Testis (tissue), 3 donors: ENCODE results near the gene PTPRQ. TPM values are rescaled to one million over a fixed set of nuclear protein-coding genes. Genes with fewer than 3 reads are reported as not detected.

Experiments
- DNase-seq: peaks from one replicate; pipeline ENCODE4 v3.0.0-alpha.2; 2019
- H3K27ac ChIP-seq, 2 donors: fragments of 200-600 bp; sonication (generic); one replicate each; pipeline ENCODE4 v1.5.1; 2019
- H3K27me3 ChIP-seq: fragments of 200-600 bp; sonication (generic); one replicate; pipeline ENCODE4 v1.5.1; 2019
- H3K36me3 ChIP-seq: fragments of 200-600 bp; sonication (generic); one replicate; pipeline ENCODE4 v1.5.1; 2017; ENCODE audit warnings: low read depth; ENCODE audit errors: missing control alignments
- H3K4me1 ChIP-seq: fragments of 200-600 bp; sonication (generic); one replicate; pipeline ENCODE4 v1.5.1; 2019
- H3K4me3 ChIP-seq, 2 donors: fragments of 200-600 bp; sonication (generic); one replicate each; pipeline ENCODE4 v1.5.1; 2017 to 2019
- H3K9me3 ChIP-seq: fragments of 200-600 bp; sonication (generic); one replicate; pipeline ENCODE4 v1.5.1; 2017
- CTCF ChIP-seq, 3 experiments: fragments of 450-650 bp in 2 of 3; fragments of 200-600 bp in 1 of 3; sonication (generic) in 1 of 3; IDR thresholded peaks; one replicate each; pipeline ENCODE4 v1.5.1; 2016 to 2019; ENCODE audit warnings: antibody characterized with exemption in 3 of 3, mild to moderate bottlenecking in 2 of 3, moderate library complexity in 1 of 3
- POLR2A ChIP-seq: fragments of 450-650 bp; IDR thresholded peaks from one replicate; pipeline ENCODE4 v1.6.1; 2017; ENCODE audit warnings: antibody characterized with exemption, mild to moderate bottlenecking, moderate library complexity
- WGBS, 2 donors: methylation state at CpG; one replicate each; pipeline ENCODE4 v1.1.5; 2018; 5-methylcytosine and 5-hydroxymethylcytosine counted together
- intact Hi-C: fragments of 100-400 bp; cut with DNase I; formaldehyde crosslinking; loops from one replicate; pipeline ENCODE4 v1.15.1; 2023; ENCODE audit warnings: low total_unique reads
- polyA plus RNA-seq: library from polyadenylated mRNA; stranded (reverse); fragments of 350-450 nt; fragmentation: Illumina TruSeq; extraction: RNeasy Lipid Tissue Mini Kit (QIAGEN cat#74804); gene quantifications from one replicate; pipeline ENCODE4 v1.2.3, GENCODE V29; 2014; ENCODE audit warnings: low read depth, low replicate concordance; ENCODE audit not compliant: insufficient read depth
- total RNA-seq, 2 donors: library from RNA; depleted of rRNA; stranded (reverse); fragments of >200 nt; gene quantifications; one replicate each; pipeline ENCODE4 v1.2.3, GENCODE V29; 2016

PTPRQ gene
- total and polyA plus RNA-seq, 3 donors from 2014 or later: 1.4 to 3.8 (median 3.7) TPM

DNA sequence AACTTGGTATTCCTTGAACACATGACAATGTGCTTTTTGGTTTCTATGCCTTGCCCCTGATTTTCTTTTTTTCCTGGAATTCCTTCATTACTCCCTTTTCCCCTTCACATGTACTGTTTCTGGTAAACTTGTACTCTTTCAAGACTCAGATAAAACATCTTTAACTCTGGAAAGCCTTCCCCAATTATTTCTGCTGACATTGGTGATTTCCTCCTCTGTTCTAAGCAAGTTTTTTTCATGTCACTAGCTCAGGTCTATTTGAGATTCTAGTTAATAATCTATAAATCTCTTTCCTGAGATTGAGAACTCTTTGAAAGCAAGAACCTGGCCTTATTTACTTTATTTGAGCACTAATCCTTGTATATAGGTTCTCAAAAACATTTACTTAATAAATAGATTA lies 24.0 kb upstream of the PTPRQ start:
- intact Hi-C loops: no loop called here
- Histone ChIP-seq H3K4me3 (no peak overlapping the region), H3K27ac (no peak overlapping the region)

DNA sequence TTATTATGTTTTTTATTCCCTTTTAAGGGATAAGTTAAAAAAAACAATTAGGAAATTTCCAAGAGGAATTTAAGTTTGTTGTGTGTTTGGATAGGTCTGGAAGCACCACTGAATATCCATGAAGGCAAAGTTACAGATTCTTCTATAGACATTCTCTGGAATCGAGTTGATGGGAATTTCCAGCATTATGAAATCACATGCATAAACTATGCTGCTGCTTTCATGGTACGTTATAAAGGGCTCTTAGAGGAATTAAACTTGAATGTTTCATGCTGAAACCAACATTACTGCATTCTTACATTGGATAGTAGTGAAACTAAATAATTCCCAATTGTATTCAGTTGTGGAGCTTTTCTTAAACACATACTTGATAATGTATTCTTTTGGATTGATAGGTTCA lies 21.5 kb upstream of the PTPRQ start:
- H3K27me3 ChIP-seq: no peaks in the 10 kb centered on the region
- no peak overlapping the region for H3K27ac ChIP-seq
- WGBS, 2 donors: 20 to 38% methylated on average over 2 of the region's 2 CpGs
- no peaks in the 10 kb centered on the region for H3K4me1 ChIP-seq
- H3K4me3 ChIP-seq: no peak overlapping the region
- no peak for DNase-seq
- no peaks in the 10 kb centered on the region for H3K36me3 ChIP-seq
- no peaks in the 10 kb centered on the region for H3K9me3 ChIP-seq
- no peak for TF ChIP-seq CTCF (IDR thresholded peaks at IDR 0.05)
- TF ChIP-seq POLR2A: no peak
- intact Hi-C loops: no loop called here

More for the DNA sequence above, 24.0 kb upstream of the PTPRQ start:
- DNase-seq: no peak
- H3K9me3 ChIP-seq: no peaks in the 10 kb centered on the region
- no peaks in the 10 kb centered on the region for H3K27me3 ChIP-seq
- H3K4me1 ChIP-seq: no peaks in the 10 kb centered on the region
- no peak for TF ChIP-seq CTCF (IDR thresholded peaks at IDR 0.05)
- TF ChIP-seq POLR2A: no peak
- no peaks in the 10 kb centered on the region for H3K36me3 ChIP-seq

DNA sequence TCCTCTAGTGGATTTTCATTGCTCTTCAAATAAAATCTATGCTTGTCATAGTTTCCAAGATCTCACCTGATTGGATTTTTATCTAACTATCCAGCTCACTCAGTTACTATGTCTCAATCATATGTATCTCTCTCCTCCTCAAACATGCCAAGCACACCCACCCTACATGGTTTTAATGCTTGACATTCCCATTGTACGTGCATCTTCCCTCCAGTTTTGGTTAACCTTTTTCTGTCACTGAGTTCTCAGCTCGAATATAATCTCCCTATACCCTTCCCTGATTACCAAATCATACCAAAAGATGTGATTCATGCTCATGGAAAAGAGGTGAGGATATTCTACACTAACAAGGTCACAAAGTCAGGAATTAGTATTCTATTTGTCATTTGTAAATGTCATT lies 12.0 kb upstream of the PTPRQ start:
- H3K36me3 ChIP-seq: no peaks in the 10 kb centered on the region
- H3K4me3 ChIP-seq: no peak overlapping the region
- no peak for DNase-seq
- no peak overlapping the region for H3K27ac ChIP-seq
- H3K27me3 ChIP-seq: no peaks in the 10 kb centered on the region
- H3K9me3 ChIP-seq: no peaks in the 10 kb centered on the region
- no peaks in the 10 kb centered on the region for H3K4me1 ChIP-seq
- intact Hi-C loops: no loop called here
- WGBS, 2 donors: 75 to 94% methylated on average over 2 of the region's 2 CpGs
- TF ChIP-seq CTCF (IDR thresholded peaks at IDR 0.05) (no peak), POLR2A (no peak)

- Histone ChIP-seq H3K36me3 (no peaks in the 10 kb centered on the region), H3K27me3 (no peaks in the 10 kb centered on the region), H3K27ac (no peak overlapping the region), H3K4me1 (no peaks in the 10 kb centered on the region), H3K4me3 (no peak overlapping the region), H3K9me3 (no peaks in the 10 kb centered on the region)
- TF ChIP-seq CTCF (IDR thresholded peaks at IDR 0.05): no peak
- TF ChIP-seq POLR2A: no peak
- intact Hi-C loops: no loop called here
- DNase-seq: no peak
Observed at GRCh38 chr12:80441921-80442320, 2.1 kb upstream of the PTPRQ start.

- Histone ChIP-seq H3K27me3 (no peaks in the 10 kb centered on the region), H3K4me3 (no peak overlapping the region), H3K9me3 (no peaks in the 10 kb centered on the region), H3K4me1 (no peaks in the 10 kb centered on the region), H3K27ac (no peak overlapping the region), H3K36me3 (no peaks in the 10 kb centered on the region)
- DNase-seq: no peak
- 58 to 65% methylated on average over 7 of the region's 7 CpGs for WGBS, 2 donors
- intact Hi-C loops: no loop called here
- TF ChIP-seq POLR2A (no peak), CTCF (IDR thresholded peaks at IDR 0.05) (no peak)
Observed at GRCh38 chr12:80442426-80443222, 1.4 kb upstream of the PTPRQ start.
